HT1080 (cell line): ENCODE results near the gene IL17C. TPM values are rescaled to one million over a fixed set of nuclear protein-coding genes. Genes with fewer than 3 reads are reported as not detected.

Experiments used
- DNase-seq: peaks from one replicate; pipeline ENCODE4 v3.0.0-alpha.2; 2015; ENCODE audit warnings: low read depth
- total RNA-seq: library from RNA; depleted of rRNA; stranded (reverse); fragments of >200 nt; shearing (Covaris generic); gene quantifications from 2 replicates; pipeline ENCODE4 v1.2.3, GENCODE V29; 2014

Gene IL17C
- total RNA-seq, 1 experiment from 2014 or later = not detected

- no peak for DNase-seq
Measured at GRCh38 chr16:88645455-88645854, 7.1 kb downstream of the IL17C start.

- DNase-seq = no peak
Measured at GRCh38 chr16:88645941-88646340, 7.6 kb downstream of the IL17C start.

- no peak for DNase-seq
Measured at GRCh38 chr16:88646345-88647034, 8.1 kb downstream of the IL17C start.

- DNase-seq = no peak
Measured at GRCh38 chr16:88647178-88648070, 9.1 kb downstream of the IL17C start.

GRCh38 chr16:88649195-88649923 is 11.0 kb downstream of the IL17C start:
- DNase-seq = no peak

GRCh38 chr16:88649924-88650748 is 11.8 kb downstream of the IL17C start:
- DNase-seq = no peak

- DNase-seq = no peak
Measured at GRCh38 chr16:88650749-88651275, 12.4 kb downstream of the IL17C start, which contains the start of gene CYBA. CYBA (minus strand) TSS chr16:88651053; CDS start chr16:88651013, 40 bp downstream.

- DNase-seq = no peak
Measured at GRCh38 chr16:88651276-88651988, 13.1 kb downstream of the IL17C start.

GRCh38 chr16:88651989-88652761 is 13.8 kb downstream of the IL17C start:
- DNase-seq = no peak

- DNase-seq = no peak
Measured at GRCh38 chr16:88652762-88653063, 14.3 kb downstream of the IL17C start.

- DNase-seq = no peak
Measured at GRCh38 chr16:88653101-88653500, 14.7 kb downstream of the IL17C start.

GRCh38 chr16:88653596-88654362 is 15.4 kb downstream of the IL17C start:
- DNase-seq = no peak

- no peak for DNase-seq
Measured at GRCh38 chr16:88654363-88655052, 16.1 kb downstream of the IL17C start.

- DNase-seq = no peak
Measured at GRCh38 chr16:88655053-88655732, 16.8 kb downstream of the IL17C start.

GRCh38 chr16:88655733-88656281 is 17.4 kb downstream of the IL17C start:
- DNase-seq = no peak

- DNase-seq = no peak
Measured at GRCh38 chr16:88656291-88656980, 18.1 kb downstream of the IL17C start.
